HUES48 (cell line): ENCODE measurements around the gene C15orf39.
A peak's percentile ranks its signal among the peaks of the same experiment; 100 is the strongest.

ENCODE experiments used
- H3K27ac ChIP-seq: one replicate; pipeline ENCODE4 v1.7.0; 2013; ENCODE audit warnings: low read depth, low read length, inconsistent platforms
- H3K27me3 ChIP-seq: 2 replicates; pipeline ENCODE4 v1.6.1; 2013; ENCODE audit warnings: mild to moderate bottlenecking, low read length; ENCODE audit not compliant: control insufficient read depth, insufficient read depth
- H3K36me3 ChIP-seq: 2 replicates; pipeline ENCODE4 v1.6.1; 2013; ENCODE audit warnings: low read length; ENCODE audit not compliant: control insufficient read depth, insufficient read depth
- H3K4me1 ChIP-seq: 2 replicates; pipeline ENCODE4 v1.6.1; 2013; ENCODE audit warnings: mild to moderate bottlenecking, low read length; ENCODE audit not compliant: control insufficient read depth, insufficient read depth
- H3K4me3 ChIP-seq: 2 replicates; pipeline ENCODE4 v1.5.1; 2013; ENCODE audit warnings: mild to moderate bottlenecking, low read depth, low read length
- H3K9ac ChIP-seq: 2 replicates; pipeline ENCODE4 v1.6.1; 2013; ENCODE audit warnings: mild to moderate bottlenecking, low read depth, low read length, moderate library complexity
- H3K9me3 ChIP-seq: 2 replicates; pipeline ENCODE4 v1.6.1; 2013; ENCODE audit warnings: low read length; ENCODE audit not compliant: control insufficient read depth, insufficient read depth

C15orf39 gene

DNA sequence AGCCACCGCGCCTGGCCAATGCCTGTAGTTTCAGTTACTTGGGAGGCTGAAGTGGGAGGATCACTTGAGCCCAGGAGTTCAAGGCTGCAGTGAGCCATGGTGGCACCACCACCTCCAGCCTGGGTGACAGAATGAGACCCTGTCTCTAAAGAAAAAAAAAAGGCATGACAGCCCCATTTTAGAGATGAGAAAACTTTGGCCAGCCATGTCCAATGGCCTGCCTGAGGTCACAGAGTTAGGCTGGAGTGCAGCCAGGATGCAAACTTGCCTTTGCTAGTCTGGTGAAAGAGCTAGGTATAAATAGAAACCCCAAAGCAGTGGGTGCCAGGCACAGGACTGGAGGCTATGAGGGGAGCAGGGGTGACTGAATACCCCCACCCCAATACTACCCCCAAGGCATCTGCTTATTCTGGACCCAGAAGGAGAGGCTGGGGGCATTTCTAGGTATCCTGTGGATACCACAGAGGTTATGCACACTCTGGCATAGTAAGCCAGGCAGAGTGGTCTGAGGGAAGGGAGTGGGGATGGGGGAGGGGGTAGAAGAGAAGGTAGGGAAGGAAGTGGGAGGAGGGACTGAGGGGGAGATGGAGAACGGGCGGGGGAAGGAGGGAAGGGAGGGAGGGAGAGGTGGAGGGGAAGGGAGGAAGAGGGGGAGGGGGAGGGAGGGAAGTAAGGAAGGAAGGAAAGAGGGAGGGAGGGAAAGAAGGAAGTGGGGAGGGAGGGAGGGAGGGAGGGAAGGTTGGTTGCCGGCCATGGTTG, 16.2 kb upstream of the C15orf39 start:
- no peaks in the 10 kb centered on the region for H3K9me3 ChIP-seq
- no peak overlapping the region for H3K4me3 ChIP-seq
- no peak overlapping the region for H3K27ac ChIP-seq
- H3K9ac ChIP-seq, result no peak overlapping the region
- H3K4me1 ChIP-seq, result peaks cover 4% of the 10 kb centered on the region; the same call in 1 of the 2 replicates
- H3K36me3 ChIP-seq, result no peaks in the 10 kb centered on the region
- no peaks in the 10 kb centered on the region for H3K27me3 ChIP-seq

DNA sequence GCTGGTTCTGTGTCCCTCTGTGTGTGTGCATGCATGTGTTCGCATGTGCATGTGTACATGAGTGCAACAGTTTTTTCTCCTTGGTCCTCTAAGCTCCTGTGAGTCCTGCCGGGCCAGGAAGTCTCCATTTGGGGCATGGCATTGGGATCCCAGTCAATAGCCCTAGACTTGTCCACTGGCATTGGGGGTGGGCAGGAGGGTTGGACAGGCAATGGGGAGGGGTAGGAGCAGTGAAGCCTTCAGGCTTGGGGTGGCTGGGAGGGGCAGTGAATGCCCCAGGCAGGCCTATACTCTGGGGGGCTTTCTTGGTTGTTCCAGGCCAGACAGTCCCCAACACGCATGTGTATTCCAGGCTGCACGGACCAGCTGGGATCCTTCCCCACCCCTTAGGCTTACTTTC, 15.6 kb upstream of the C15orf39 start:
- H3K27me3 ChIP-seq, result no peaks in the 10 kb centered on the region

DNA sequence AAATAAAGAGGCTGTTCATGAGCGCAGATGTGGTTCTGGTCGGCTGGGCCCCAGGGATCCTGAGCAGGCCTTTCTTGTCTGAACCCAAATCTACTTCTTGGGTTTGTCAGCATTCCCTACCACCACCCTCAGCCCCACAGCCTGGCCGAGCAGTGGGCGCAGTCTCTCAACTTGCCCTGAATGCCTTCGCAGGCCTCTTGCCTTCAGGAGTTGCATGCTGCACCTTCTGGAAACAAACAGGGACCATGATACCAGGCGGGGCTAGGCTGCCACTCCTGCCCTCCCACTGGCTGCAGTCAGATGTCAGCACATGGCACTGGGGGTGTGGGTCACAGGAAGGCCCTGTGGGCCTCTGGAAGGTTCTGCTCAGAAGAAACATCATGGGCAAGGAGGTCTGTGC, 13.2 kb upstream of the C15orf39 start:
- Histone ChIP-seq H3K9me3 (no peaks in the 10 kb centered on the region; the same call in 1 of the 2 replicates), H3K27ac (no peak overlapping the region)

More for the DNA sequence above, 15.6 kb upstream of the C15orf39 start:
- H3K9me3 ChIP-seq, result no peaks in the 10 kb centered on the region; the same call in 1 of the 2 replicates
- no peak overlapping the region for H3K4me3 ChIP-seq
- no peaks in the 10 kb centered on the region for H3K36me3 ChIP-seq
- H3K4me1 ChIP-seq, result peaks cover 3% of the 10 kb centered on the region; the same call in 1 of the 2 replicates
- no peak overlapping the region for H3K27ac ChIP-seq
- H3K9ac ChIP-seq, result no peak overlapping the region

DNA sequence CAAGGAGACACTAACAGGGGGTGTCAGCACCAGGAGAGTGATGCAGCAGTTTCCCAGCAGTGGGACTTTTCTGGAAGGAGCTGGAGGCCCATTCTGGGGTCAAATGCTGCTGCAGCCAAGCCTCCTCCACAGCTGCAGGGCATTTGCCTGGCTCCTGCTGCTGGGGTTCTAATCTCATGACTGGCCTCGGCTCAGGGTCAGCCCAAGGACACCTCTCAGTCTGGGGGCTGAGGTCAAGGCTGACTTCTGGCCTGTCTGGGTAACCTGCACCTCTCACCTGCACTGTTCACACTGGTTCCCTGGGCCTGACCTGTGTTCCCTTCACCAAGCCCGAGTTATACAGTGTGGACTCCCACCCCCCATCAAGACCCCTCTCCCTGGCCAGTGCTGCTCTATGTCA, 10.4 kb upstream of the C15orf39 start:
- Histone ChIP-seq H3K36me3 (no peaks in the 10 kb centered on the region), H3K27ac (no peak overlapping the region), H3K9me3 (no peaks in the 10 kb centered on the region; the same call in 1 of the 2 replicates), H3K4me1 (peaks cover 17% of the 10 kb centered on the region), H3K27me3 (no peaks in the 10 kb centered on the region), H3K4me3 (no peak overlapping the region), H3K9ac (no peak overlapping the region)

More for the DNA sequence above, 13.2 kb upstream of the C15orf39 start:
- Histone ChIP-seq H3K36me3 (no peaks in the 10 kb centered on the region), H3K27me3 (no peaks in the 10 kb centered on the region), H3K4me1 (peaks cover 6% of the 10 kb centered on the region; the same call in 1 of the 2 replicates), H3K9ac (no peak overlapping the region), H3K4me3 (no peak overlapping the region)

- no peaks in the 10 kb centered on the region; the same call in 1 of the 2 replicates for H3K9me3 ChIP-seq
- H3K27me3 ChIP-seq, result no peaks in the 10 kb centered on the region
- H3K4me1 ChIP-seq, result peaks cover 17% of the 10 kb centered on the region
- H3K9ac ChIP-seq, result no peak overlapping the region
- no peaks in the 10 kb centered on the region for H3K36me3 ChIP-seq
- H3K4me3 ChIP-seq, result no peak overlapping the region
- H3K27ac ChIP-seq, result no peak overlapping the region
Observed at GRCh38 chr15:75192307-75192706, 9.4 kb upstream of the C15orf39 start.

DNA sequence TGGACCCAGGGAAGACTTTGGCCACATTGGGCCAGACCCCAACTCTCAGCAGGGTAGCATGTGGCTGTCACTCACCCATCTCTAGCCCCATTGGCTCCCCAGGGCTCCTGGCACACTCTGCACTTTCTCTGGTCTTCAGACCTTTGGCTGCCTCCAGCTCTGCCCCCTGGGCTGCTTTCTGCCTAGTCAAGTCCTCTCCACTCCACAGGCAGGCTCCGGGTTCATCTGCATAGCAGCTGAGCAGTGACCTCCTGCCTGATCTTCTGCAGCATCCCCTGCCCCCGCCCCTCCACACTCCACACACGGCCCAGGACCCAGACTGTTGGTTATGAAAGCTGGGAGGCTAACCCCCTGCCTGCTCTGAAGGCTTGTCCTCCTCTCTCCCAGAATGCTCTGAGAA, 8.4 kb upstream of the C15orf39 start:
- no peaks in the 10 kb centered on the region; the same call in 1 of the 2 replicates for H3K9me3 ChIP-seq
- H3K36me3 ChIP-seq, result no peaks in the 10 kb centered on the region
- no peak overlapping the region for H3K4me3 ChIP-seq
- peaks cover 17% of the 10 kb centered on the region for H3K4me1 ChIP-seq
- H3K27ac ChIP-seq, result no peak overlapping the region
- no peaks in the 10 kb centered on the region for H3K27me3 ChIP-seq
- no peak overlapping the region for H3K9ac ChIP-seq

DNA sequence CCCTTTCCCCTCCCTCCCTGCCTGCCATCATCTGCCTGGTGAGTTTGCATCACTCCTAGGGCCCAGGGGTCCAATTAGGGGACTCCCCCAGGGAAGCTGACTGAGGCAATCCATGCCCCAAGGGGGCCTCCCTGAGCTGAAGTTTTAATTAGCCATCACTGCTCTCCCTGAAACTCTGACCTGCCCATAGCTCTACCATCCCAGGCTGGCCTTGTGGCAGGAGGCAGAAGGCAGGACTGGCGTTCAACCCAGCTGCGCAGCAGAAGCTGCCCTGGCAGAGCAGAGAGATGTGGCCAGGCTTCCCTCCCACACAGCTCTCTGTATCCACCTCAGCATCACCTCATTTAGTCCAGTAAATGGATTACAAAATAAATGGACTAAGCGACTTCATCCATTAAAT, 7.7 kb upstream of the C15orf39 start:
- Histone ChIP-seq H3K36me3 (no peaks in the 10 kb centered on the region), H3K4me1 (peaks cover 17% of the 10 kb centered on the region), H3K9ac (no peak overlapping the region), H3K27ac (no peak overlapping the region), H3K27me3 (no peaks in the 10 kb centered on the region), H3K4me3 (no peak overlapping the region), H3K9me3 (no peaks in the 10 kb centered on the region; the same call in 1 of the 2 replicates)

DNA sequence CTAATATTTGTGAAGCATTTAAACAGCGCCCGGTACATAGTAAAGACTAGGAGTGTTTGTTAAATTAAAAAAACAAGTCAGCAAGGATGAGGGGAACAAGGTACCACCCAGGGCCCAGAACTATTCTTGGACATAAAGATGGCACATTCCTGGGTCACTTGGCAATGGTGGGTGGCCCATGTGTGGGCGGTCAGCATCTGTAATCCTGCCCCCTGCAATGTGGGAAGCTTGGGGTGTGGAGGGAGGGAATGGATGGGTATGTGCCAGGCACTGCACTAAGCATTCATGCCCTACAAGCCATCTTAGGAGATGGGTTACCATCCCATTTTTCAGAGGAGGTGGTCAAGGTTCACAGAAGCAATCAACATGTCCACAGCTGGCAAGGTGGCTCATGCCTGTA, 7.3 kb upstream of the C15orf39 start:
- Histone ChIP-seq H3K27me3 (no peaks in the 10 kb centered on the region), H3K36me3 (no peaks in the 10 kb centered on the region), H3K27ac (no peak overlapping the region), H3K9ac (no peak overlapping the region), H3K4me1 (peaks cover 18% of the 10 kb centered on the region), H3K4me3 (no peak overlapping the region), H3K9me3 (no peaks in the 10 kb centered on the region; the same call in 1 of the 2 replicates)

GRCh38 chr15:75195122-75195765, 6.4 kb upstream of the C15orf39 start:
- H3K9me3 ChIP-seq, result no peaks in the 10 kb centered on the region; the same call in 1 of the 2 replicates
- peaks cover 26% of the 10 kb centered on the region for H3K4me1 ChIP-seq
- H3K4me3 ChIP-seq, result peak overlapping the region; percentile 33; the same call in 1 of the 2 replicates
- H3K36me3 ChIP-seq, result no peaks in the 10 kb centered on the region
- no peak overlapping the region for H3K9ac ChIP-seq
- H3K27ac ChIP-seq, result no peak overlapping the region
- no peaks in the 10 kb centered on the region for H3K27me3 ChIP-seq

- Histone ChIP-seq H3K36me3 (no peaks in the 10 kb centered on the region), H3K27me3 (no peaks in the 10 kb centered on the region), H3K27ac (no peak overlapping the region), H3K4me1 (peaks cover 31% of the 10 kb centered on the region), H3K9me3 (no peaks in the 10 kb centered on the region; the same call in 1 of the 2 replicates), H3K4me3 (no peak overlapping the region), H3K9ac (no peak overlapping the region)
Observed at GRCh38 chr15:75195766-75196241, 5.9 kb upstream of the C15orf39 start.

DNA sequence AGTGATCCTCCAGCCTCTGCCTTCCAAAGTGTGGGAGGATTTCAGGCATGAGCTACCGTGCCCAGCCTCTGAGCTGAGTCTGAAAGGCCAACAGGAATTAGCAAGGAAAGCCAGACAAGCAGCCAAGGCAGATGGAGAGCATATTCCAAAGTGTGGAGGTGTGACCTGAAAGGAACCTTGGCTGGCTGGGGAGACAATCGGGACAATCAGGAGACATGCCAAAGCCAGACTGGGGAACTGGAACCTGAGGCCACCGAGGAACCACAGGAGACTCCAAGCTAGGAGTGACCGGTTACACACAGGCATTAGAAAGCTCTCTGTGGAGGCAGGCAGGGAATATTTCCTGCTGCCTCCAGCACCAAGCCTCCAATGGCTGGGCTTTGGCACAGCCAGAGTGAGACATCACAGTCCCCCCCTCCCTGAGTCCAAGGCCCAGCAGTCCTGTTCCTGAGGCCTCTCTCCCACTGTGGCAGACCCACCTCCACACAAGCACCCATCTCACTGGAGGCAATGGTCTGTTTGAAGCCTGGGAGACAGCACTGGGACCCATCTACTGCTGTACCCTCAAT, 4.5 kb upstream of the C15orf39 start:
- Histone ChIP-seq H3K27me3 (no peaks in the 10 kb centered on the region), H3K27ac (no peak overlapping the region), H3K4me1 (peaks cover 37% of the 10 kb centered on the region), H3K36me3 (no peaks in the 10 kb centered on the region), H3K9me3 (no peaks in the 10 kb centered on the region), H3K9ac (no peak overlapping the region), H3K4me3 (no peak overlapping the region)
